Pulmonary artery endothelial cell (primary cell): Measurements from ENCODE around the gene P4HA2. TPM values are rescaled to one million over a fixed set of nuclear protein-coding genes. Genes with fewer than 3 reads are reported as not detected.
A peak's percentile ranks its signal among the peaks of the same experiment; 100 is the strongest.
"Not testable (repeated sequence)": the region's sequence is repeated elsewhere in the genome, so short reads cannot be mapped to it uniquely, and the experiment has no call there.

ENCODE experiments used
- DNase-seq: peaks from one replicate; pipeline ENCODE4 v3.0.0-alpha.2; 2011; ENCODE audit warnings: low read depth, low spot score
- total RNA-seq: library from RNA; depleted of rRNA; stranded (reverse); fragments of >200 nt; gene quantifications from 2 replicates; pipeline ENCODE4 v1.2.3, GENCODE V29; 2014

The P4HA2 gene
- total RNA-seq, 1 donor from 2014 or later, result 68.0 TPM

GRCh38 chr5:132202711-132203463 lies 24.8 kb downstream of the P4HA2 start:
- DNase-seq, result no peak

DNA sequence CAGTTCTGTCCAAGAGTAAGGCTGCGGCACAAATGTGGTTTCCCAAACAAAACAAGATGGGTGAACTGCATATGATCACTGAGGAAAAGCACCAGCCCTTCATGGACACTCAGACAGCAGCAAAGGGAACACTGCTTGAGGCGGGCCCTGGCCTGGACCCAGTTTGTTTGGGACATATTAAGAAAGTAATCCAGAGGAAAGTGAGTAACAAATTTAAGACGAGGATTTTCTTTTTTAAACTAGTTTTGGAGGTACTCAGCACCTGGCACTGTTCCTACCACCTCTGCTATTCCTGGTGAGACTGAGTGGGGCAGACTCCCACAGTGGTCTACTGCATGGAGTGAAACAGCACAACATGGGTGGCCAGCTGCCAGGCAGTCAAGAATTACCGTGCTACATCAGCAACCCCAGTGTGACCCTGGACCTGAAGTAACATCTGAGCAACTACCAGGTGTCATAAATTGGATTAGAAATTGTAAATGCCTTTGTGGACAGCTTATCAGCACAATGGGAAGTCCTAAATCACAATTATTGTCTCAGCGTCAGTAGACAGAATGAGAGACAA lies 28.5 kb downstream of the P4HA2 start:
- no peak for DNase-seq

GRCh38 chr5:132198571-132198970 lies 29.1 kb downstream of the P4HA2 start:
- no peak for DNase-seq

DNA sequence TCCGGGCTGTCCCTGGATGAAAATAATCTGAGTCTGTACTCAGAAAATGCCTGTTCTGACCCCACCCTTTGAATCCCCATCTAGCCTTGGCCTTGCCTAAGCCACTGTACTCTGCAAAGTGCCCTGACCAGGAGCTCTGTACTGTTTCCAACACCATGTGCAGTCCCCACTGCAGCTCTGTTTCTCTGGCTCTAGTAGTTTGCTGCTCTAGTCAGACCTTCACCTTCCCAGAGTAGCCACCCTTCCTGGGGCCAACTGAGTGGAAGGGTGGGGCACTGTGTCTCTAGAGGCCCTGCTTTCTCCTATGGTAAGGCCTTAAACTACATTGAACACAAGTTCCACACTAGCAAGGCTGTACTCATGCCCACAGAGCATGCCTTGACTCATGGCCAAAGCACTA lies 31.9 kb downstream of the P4HA2 start:
- DNase-seq, result no peak

DNA sequence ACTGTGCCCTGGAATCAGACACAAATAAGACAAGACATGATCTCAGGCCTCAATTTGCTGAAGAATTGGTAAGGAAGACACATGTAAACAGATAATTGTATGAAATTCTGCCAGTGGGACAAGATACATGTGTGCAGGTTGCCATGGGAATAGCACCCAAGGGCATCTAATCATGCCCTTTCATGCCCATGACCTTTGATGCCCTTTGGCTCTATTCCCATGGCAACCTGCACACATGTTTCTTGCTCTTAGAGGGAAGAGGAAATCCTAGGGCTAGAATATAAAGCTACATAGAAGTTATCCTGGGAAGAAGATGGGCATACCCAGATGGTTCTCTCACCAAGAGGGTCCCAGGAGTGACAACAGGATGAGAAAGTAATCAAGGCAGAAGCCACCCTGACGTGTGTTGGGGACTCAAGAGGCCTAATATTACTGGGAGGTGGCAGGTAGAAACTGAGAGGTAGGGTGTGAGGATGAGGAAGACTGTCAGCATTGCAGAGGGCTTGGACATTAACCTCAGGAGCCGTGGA lies 34.4 kb downstream of the P4HA2 start:
- DNase-seq, result no peak

- peak; percentile 20 for DNase-seq
Measured at GRCh38 chr5:132190161-132190817, 37.4 kb downstream of the P4HA2 start.

GRCh38 chr5:132184588-132184987 lies 43.1 kb downstream of the P4HA2 start:
- DNase-seq, result no peak

DNA sequence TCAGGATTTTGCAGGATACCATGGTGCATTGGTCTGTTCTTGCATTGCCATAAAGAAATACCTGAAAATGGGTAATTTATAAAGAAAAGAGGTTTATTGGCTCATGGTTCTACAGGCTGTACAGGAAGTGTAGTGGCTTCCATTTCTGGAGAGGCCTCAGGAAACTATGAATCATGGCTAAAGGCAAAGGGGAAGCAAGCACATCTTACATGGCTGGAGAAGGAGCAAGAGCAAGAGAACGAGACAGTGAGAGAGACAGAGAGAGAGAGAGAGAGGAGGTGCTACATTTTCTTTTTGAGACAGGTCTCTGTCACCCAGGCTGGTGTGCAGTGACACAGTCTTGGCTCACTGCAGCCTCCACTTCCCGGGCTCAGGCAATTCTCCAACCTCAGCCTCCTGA lies 43.9 kb downstream of the P4HA2 start:
- DNase-seq, result no peak

DNA sequence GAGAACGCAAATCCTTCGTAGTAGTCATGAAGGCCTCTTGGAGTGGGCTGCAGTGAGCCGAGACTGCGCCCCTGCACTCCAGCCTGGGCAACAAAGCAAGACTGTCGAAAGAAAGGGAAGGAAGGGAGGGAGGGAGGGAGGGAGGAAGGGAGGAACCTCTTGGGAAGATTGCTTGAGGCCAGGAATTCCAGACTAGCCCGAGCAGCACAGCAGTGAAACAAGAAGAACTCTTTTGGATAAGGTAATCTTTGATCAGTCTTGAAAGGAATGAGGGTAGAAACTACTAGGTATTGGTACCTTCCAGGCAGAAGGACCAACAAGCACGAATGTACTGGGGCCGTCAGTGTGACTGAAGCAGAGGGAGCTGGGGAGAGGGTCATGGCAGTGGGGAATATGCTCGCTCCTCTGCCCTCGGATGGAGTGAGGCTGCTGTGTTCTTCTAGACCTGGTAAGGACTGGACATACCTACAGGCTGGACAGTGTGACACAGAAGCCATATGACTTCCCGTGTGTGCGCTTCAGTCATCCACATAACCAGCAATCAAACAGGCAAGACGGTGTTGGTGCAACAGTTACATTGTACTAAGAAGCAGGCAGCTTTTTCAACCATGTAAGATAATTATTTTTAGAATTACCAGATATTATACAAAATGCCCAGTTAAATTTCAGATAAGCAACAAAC lies 45.2 kb downstream of the P4HA2 start:
- DNase-seq, result no peak

DNA sequence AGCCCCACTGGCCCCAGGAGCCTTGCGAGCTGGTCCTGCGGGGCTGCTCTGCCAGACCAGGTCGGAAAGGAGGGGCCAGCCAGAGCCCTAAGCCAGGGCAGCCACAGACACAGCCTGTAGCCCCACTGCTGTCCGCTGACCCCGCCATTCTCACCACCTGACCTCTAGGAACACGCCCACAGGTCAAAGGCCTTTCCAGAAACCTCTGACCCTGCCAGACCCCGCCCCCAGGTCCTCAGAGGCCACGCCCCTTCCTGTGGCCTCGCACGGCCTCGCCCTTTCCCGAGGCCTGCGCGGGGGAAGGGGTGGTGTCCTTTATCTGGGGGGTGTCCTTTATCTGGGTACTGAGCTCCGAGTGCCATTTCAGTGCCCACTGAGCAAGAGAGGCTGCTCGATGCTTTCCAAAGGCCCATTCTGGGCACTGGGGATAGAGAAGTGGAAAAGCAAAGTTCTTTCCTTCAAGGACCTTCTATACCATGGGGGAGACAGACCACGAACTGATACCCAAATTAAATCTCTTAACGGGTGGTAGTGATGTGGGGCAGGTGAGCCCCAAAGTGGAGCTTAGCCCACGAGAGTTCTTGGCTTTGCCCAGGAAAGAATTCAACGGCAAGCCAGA lies 46.5 kb downstream of the P4HA2 start:
- no peak for DNase-seq

- DNase-seq, result peak; percentile 24
Measured at GRCh38 chr5:132180134-132180745, 47.4 kb downstream of the P4HA2 start.

GRCh38 chr5:132179405-132179804 lies 48.2 kb downstream of the P4HA2 start:
- no peak for DNase-seq

DNA sequence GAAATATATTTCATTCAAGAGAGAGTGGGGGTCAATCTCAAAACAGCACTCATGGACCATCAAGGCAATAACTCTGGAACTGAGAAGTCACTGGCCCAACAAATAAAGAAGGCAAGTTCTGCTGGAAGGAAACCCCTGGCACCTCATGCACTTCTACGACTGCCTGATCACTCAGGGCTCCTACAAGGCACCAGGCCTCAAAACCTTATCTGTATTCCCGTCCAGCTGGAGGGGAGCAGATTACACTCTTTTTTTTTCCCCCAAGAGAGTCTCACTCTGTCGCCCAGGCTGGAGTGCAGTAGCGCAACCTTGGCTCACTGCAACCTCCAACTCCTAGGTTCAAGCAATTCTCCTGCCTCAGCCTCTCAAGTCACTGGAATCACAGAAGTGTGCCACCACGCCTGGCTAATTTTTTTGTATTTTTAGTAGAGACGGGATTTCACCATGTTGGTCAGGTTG lies 49.9 kb downstream of the P4HA2 start:
- no peak for DNase-seq

- no peak for DNase-seq
Measured at GRCh38 chr5:132176987-132177386, 50.7 kb downstream of the P4HA2 start.

- no peak for DNase-seq
Measured at GRCh38 chr5:132176521-132176945, 51.1 kb downstream of the P4HA2 start.

GRCh38 chr5:132162945-132163344 lies 64.7 kb downstream of the P4HA2 start:
- DNase-seq, result no peak

DNA sequence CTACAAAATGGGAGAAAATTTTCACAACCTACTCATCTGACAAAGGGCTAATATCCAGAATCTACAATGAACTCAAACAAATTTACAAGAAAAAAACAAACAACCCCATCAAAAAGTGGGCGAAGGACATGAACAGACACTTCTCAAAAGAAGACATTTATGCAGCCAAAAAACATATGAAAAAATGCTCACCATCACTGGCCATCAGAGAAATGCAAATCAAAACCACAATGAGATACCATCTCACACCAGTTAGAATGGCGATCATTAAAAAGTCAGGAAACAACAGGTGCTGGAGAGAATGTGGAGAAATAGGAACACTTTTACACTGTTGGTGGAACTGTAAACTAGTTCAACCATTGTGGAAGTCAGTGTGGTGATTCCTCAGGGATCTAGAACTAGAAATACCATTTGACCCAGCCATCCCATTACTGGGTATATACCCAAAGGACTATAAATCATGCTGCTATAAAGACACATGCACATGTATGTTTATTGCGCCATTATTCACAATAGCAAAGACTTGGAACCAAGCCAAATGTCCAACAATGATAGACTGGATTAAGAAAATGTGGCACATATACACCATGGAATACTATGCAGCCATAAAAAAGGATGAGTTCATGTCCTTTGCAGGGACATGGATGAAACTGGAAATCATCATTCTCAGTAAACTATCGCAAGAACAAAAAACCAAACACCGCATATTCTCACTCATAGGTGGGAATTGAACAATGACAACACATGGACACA lies 65.9 kb downstream of the P4HA2 start:
- not testable (repeated sequence) for DNase-seq

DNA sequence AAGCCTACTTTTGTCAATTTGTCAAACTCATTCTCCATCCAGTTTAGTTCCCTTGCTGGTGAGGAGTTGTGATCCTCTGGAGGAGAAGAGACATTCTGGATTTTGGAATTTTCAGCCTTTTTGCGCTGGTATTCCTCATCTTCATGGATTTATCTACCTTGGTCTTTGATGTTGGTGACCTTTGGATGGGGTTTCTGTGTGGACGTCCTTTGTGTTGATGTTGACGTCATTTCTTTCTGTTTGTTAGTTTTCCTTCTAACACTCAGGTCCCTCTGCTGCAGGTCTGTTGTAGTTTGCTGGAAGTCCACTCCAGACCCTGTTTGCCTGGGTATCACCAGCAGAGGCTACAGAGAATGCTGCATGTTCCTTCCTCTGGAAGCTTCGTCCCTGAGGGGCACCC lies 71.2 kb downstream of the P4HA2 start:
- no peak for DNase-seq

DNA sequence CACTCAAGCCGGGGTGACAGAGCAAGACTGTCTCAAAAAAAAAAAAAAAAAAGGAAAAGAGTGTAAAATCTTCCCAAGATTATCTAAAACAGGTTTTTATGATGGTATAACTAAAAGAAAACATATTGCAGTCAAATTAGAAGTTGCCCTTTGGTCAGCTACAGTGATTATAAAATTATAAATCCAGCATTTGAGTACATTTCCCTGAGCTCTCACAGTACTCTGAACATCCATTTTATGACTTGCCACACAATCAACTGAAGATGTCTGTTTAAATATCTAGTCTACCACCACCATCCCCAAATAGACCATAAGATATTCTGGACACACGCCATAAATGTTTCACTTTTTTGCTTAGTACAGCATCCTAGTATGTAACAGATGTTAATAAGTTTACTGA lies 77.1 kb downstream of the P4HA2 start:
- no peak for DNase-seq

DNA sequence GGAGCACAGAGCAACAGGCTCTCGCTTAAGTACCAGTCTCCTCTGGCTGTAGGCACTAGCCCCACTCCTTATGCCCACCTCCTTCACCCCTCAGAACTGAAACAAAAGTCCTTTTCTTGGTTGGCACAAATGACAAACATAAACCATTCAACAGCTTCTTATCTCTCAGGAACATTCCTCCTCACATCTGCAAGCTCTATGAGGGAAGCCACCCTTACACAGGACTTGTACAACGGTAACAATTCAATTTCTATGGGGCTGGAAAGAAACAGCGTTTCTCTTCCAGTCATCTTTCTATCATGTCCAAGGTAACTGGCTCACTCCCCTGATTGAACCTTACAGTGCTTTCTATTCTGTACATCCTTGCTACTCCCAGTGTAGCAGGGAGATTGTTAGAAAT lies 80.0 kb downstream of the P4HA2 start:
- no peak for DNase-seq
